Brain microvascular endothelial cell (primary cell): ENCODE measurements around the gene ESYT1.

Experiments
- DNase-seq: peaks from one replicate; pipeline ENCODE4 v3.0.0-alpha.2; 2020
- H3K27ac ChIP-seq: fragments of 250-450 bp; sonication (Bioruptor Pico); 2 replicates; pipeline ENCODE4 v1.5.1; 2020; ENCODE audit warnings: mild to moderate bottlenecking, moderate library complexity
- H3K27me3 ChIP-seq: fragments of 250-450 bp; sonication (Bioruptor Pico); replicated peaks from 2 replicates; pipeline ENCODE4 v1.5.1; 2020; ENCODE audit warnings: mild to moderate bottlenecking
- H3K36me3 ChIP-seq: fragments of 250-450 bp; sonication (Bioruptor Pico); replicated peaks from 2 replicates; pipeline ENCODE4 v1.5.1; 2020; ENCODE audit warnings: mild to moderate bottlenecking
- H3K4me3 ChIP-seq: 2 replicates; pipeline ENCODE4 v1.5.1; 2011; ENCODE audit warnings: low read depth, mild to moderate bottlenecking, control low read depth, low read length, moderate library complexity
- CTCF ChIP-seq: IDR thresholded peaks from 2 replicates; pipeline ENCODE4 v1.5.1; 2011; ENCODE audit warnings: low read depth, mild to moderate bottlenecking, moderate library complexity, low read length, control low read depth, inconsistent platforms; ENCODE audit errors: missing control alignments
- in situ Hi-C: cut with HindIII; loops from 2 replicates; pipeline ENCODE4 v1.10.0; 2017; ENCODE audit warnings: low sequenced_read_pairs, low pct_ligation_motif_present

ESYT1 gene

DNA sequence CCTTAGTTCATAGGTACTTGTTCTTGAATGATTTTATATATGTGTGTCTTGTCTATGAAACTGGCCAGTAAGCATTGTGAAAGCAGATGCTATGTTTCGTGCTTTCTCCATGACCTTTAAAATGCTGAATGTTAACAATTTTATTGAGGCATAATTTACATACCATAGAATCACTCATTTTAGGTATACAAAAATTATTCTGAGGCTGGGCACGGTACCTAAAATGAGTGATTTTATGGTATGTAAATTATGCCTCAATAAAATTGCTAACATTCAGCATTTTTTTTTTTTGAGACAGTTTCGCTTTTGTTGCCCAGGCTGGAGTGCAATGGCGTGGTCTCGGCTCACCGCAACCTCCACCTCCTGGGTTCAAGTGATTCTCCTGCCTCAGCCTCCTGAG, 6.8 kb downstream of the ESYT1 start:
- TF ChIP-seq CTCF: no peak
- H3K27ac ChIP-seq: no peak overlapping the region
- H3K27me3 ChIP-seq: no peaks in the 10 kb centered on the region
- H3K36me3 ChIP-seq: peaks cover 72% of the 10 kb centered on the region
- no peak for DNase-seq
- in situ Hi-C loops: no loop called here
- no peak overlapping the region for H3K4me3 ChIP-seq

GRCh38 chr12:56137853-56138571, 9.9 kb downstream of the ESYT1 start:
- Histone ChIP-seq H3K27ac (no peak overlapping the region), H3K4me3 (no peak overlapping the region), H3K27me3 (no peaks in the 10 kb centered on the region), H3K36me3 (peaks cover 72% of the 10 kb centered on the region)
- in situ Hi-C loops: no loop called here
- TF ChIP-seq CTCF: no peak
- no peak for DNase-seq

DNA sequence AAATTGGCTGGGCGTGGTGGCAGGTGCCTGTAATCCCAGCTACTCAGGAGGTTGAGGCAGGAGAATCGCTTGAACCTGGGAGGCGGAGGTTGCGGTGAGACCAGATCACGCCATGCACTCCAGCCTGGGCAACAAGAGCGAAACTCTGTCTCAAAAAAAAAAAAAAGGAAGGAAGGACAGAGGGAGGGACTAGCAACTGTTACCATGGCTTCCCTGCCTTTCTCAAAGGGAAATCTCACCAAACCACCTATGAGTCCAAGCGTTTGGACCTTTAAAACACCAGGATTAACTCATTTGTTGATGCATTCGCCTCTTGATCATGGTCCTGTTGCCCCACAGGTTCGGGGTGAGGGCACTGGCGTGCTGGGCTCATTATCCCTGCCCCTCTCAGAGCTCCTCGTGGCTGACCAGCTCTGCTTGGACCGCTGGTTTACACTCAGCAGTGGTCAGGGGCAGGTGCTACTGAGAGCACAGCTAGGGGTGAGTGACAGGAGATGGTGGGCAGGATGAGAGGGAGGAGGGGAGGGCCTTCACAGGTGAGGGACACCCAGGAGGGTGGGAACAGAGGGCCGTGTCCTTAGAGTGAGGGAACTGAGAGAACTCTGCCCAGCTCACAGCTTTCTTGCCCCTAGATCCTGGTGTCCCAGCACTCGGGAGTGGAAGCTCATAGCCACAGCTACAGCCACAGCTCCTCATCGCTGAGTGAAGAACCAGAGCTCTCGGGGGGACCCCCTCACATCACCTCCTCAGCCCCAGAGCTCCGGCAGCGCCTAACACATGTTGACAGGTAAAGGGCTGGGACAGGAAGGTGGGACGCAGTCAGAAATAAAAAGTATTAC, 14.1 kb downstream of the ESYT1 start:
- in situ Hi-C loops: no loop called here
- H3K36me3 ChIP-seq: peaks cover 63% of the 10 kb centered on the region
- no peak overlapping the region for H3K4me3 ChIP-seq

DNA sequence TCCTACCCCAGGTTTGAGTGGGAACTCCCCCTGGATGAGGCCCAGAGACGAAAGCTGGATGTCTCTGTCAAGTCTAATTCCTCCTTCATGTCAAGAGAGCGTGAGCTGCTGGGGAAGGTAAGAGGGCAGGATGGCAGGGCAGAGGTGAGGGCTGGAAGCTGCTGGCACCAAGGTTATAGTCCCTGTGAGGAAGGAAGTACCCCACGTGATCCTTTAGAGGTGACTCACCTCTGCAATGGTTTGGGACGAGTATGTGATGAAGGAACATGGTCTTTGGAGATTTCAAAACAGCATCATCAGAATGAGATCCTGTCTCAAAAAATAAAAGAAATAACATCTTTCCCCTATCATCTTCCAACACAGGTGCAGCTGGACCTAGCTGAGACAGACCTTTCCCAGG, 15.2 kb downstream of the ESYT1 start:
- Histone ChIP-seq H3K27ac (no peak overlapping the region), H3K36me3 (peaks cover 52% of the 10 kb centered on the region)

More for the DNA sequence above, 14.1 kb downstream of the ESYT1 start:
- Histone ChIP-seq H3K27me3 (no peaks in the 10 kb centered on the region), H3K27ac (no peak overlapping the region)
- TF ChIP-seq CTCF: no peak
- no peak for DNase-seq

GRCh38 chr12:56143870-56144269, 15.8 kb downstream of the ESYT1 start:
- peaks cover 46% of the 10 kb centered on the region for H3K36me3 ChIP-seq
- H3K27me3 ChIP-seq: no peaks in the 10 kb centered on the region
- no peak for TF ChIP-seq CTCF
- in situ Hi-C loops: no loop called here
- H3K27ac ChIP-seq: no peak overlapping the region
- H3K4me3 ChIP-seq: no peak overlapping the region
- no peak for DNase-seq

More for the DNA sequence above, 15.2 kb downstream of the ESYT1 start:
- no peak for TF ChIP-seq CTCF
- Histone ChIP-seq H3K27me3 (no peaks in the 10 kb centered on the region), H3K4me3 (no peak overlapping the region)
- no peak for DNase-seq
- in situ Hi-C loops: no loop called here
